Gastroesophageal sphincter (tissue), 3 donors: Measurements from ENCODE around the gene UBE2R2.

Experiments
- CTCF ChIP-seq, 4 experiments: fragments of 200-600 bp in 2 of 4; fragments of 450-650 bp in 2 of 4; sonication (generic) in 1 of 4; IDR thresholded peaks; one replicate each; pipeline ENCODE4 v1.5.1; 2017 to 2019; ENCODE audit warnings: antibody characterized with exemption in 4 of 4, mild to moderate bottlenecking in 2 of 4, moderate library complexity in 2 of 4
- EP300 ChIP-seq: sonication (generic); formaldehyde crosslinking; IDR thresholded peaks from one replicate; pipeline ENCODE4 v1.6.1; 2017; ENCODE audit warnings: antibody characterized with exemption, mild to moderate bottlenecking
- POLR2A ChIP-seq, 2 donors: fragments of 450-650 bp; IDR thresholded peaks; one replicate each; pipeline ENCODE4 v1.6.1; 2017; ENCODE audit warnings: antibody characterized with exemption in 2 of 2, mild to moderate bottlenecking in 2 of 2, moderate library complexity in 1 of 2
- POLR2AphosphoS5 ChIP-seq: sonication (generic); formaldehyde crosslinking; IDR thresholded peaks from one replicate; pipeline ENCODE4 v1.6.1; 2017; ENCODE audit warnings: antibody characterized with exemption

GRCh38 chr9:33932078-33932807, 115.3 kb downstream of the UBE2R2 start:
- TF ChIP-seq POLR2AphosphoS5 (no peak), CTCF (IDR thresholded peaks at IDR 0.05) (no peak), POLR2A (IDR thresholded peaks at IDR 0.05) (no peak), EP300 (no peak)
